ENCODE results near the gene PRKAR2B. TPM values are rescaled to one million over a fixed set of nuclear protein-coding genes. Genes with fewer than 3 reads are reported as not detected.

The PRKAR2B gene
- total and polyA plus RNA-seq, 8 donors, result 4.3 to 15.0 (median 11.9) TPM

DNA sequence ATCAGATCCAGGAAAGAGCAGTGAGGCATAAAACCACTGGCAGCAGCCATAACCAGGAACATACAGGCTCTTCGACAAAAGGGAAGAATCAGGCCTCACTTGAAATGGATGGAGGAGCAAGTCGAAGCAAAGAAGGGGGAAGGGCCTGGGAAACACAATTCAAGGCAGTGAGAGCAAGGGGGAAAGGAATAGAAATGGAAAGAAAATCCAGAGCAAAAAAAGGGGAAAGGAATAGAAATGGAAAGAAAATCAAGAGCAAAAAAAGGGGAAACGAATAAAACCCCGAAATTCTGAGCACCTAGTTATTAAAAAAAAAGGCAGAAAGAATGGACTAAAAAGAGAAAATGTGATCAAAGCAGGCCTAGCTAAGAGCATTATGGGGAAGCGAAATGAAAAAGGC, 24.1 kb upstream of the PRKAR2B start:
- ATAC-seq (no peak), DNase-seq (no peak)
- TF ChIP-seq, protein P1, sequence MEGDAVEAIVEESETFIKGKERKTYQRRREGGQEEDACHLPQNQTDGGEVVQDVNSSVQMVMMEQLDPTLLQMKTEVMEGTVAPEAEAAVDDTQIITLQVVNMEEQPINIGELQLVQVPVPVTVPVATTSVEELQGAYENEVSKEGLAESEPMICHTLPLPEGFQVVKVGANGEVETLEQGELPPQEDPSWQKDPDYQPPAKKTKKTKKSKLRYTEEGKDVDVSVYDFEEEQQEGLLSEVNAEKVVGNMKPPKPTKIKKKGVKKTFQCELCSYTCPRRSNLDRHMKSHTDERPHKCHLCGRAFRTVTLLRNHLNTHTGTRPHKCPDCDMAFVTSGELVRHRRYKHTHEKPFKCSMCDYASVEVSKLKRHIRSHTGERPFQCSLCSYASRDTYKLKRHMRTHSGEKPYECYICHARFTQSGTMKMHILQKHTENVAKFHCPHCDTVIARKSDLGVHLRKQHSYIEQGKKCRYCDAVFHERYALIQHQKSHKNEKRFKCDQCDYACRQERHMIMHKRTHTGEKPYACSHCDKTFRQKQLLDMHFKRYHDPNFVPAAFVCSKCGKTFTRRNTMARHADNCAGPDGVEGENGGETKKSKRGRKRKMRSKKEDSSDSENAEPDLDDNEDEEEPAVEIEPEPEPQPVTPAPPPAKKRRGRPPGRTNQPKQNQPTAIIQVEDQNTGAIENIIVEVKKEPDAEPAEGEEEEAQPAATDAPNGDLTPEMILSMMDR (IDR thresholded peaks at IDR 0.05), result no peak
- intact Hi-C loops (cut with DNase I), result no loop called here
- Histone ChIP-seq H3K9me3 (peaks cover 0 to 5% of the 10 kb centered on the region in 2 donors), H3K36me3 (no peaks in the 10 kb centered on the region), H3K4me1 (no peaks in the 10 kb centered on the region), H3K27me3 (no peaks in the 10 kb centered on the region), H3K4me3 (no peak overlapping the region), H3K27ac (no peak overlapping the region)

DNA sequence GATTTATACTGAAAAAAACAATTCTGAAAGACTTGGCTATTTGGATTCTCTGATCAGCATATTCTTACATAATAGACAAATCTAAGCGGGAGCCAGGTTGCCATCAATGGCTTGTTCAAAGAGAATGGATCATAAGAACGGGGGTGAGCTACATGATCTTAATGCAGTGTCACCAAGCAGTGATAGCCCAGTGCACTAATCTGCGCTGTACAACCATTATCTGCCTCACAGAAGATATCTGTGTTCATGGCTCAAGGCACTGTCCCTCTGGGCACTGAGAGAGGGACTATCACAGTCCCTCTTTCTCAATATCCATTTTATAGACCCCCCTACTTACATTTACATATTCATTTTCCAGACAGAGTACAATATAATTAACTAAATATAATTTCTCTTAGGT, 22.9 kb upstream of the PRKAR2B start:
- no peaks in the 10 kb centered on the region for H3K27me3 ChIP-seq
- H3K4me3 ChIP-seq, result no peak overlapping the region
- H3K4me1 ChIP-seq, result no peaks in the 10 kb centered on the region
- no peak for DNase-seq
- intact Hi-C loops (cut with DNase I), result no loop called here
- no peak for ATAC-seq
- TF ChIP-seq, protein P1 (IDR thresholded peaks at IDR 0.05), result no peak
- peaks cover 0 to 5% of the 10 kb centered on the region in 2 donors for H3K9me3 ChIP-seq
- no peaks in the 10 kb centered on the region for H3K36me3 ChIP-seq
- no peak overlapping the region for H3K27ac ChIP-seq

DNA sequence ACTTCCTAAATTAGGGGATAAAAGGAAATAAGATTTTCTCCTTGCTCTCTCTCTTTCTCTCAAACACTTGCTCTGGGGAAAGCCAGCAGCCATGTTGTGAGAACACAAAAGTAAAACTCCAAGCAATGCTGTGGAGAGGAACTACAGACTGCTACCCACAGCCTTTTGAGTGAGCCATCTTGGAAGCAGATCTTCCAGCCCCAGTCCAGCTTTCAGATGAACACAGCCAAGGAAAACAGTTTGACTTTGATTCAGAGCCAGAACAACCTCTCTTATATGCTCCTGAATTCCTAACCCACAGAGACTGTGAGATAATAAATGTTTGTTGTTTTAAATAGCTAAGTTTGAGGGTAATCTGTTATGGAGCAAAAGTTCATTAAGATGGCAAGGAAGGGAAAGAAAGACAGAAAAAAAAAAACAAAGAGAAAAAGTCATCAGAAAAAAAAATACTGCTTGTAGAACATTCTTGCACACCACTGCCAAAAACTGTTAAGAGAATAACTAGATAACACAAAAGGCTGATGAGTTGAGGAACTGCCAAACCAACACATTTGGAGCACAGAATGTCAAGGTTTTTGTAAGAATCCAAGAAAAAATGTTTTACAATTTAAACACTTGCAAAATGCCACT, 20.9 kb upstream of the PRKAR2B start:
- TF ChIP-seq, protein P1 (IDR thresholded peaks at IDR 0.05), result no peak
- H3K27me3 ChIP-seq, result no peaks in the 10 kb centered on the region
- H3K4me1 ChIP-seq, result no peaks in the 10 kb centered on the region
- H3K9me3 ChIP-seq, result peaks cover 0 to 5% of the 10 kb centered on the region in 2 donors
- no peak overlapping the region for H3K4me3 ChIP-seq
- DNase-seq, result no peak
- H3K36me3 ChIP-seq, result no peaks in the 10 kb centered on the region
- ATAC-seq, result no peak
- no peak overlapping the region for H3K27ac ChIP-seq
- intact Hi-C loops (cut with DNase I), result no loop called here

GRCh38 chr7:107024906-107025305, 19.6 kb upstream of the PRKAR2B start:
- intact Hi-C loops (cut with DNase I), result no loop called here
- no peaks in the 10 kb centered on the region for H3K27me3 ChIP-seq
- no peak overlapping the region for H3K27ac ChIP-seq
- peaks cover 0 to 5% of the 10 kb centered on the region in 2 donors for H3K9me3 ChIP-seq
- TF ChIP-seq, protein P1 (IDR thresholded peaks at IDR 0.05), result no peak
- DNase-seq (no peak), ATAC-seq (no peak)
- no peaks in the 10 kb centered on the region for H3K4me1 ChIP-seq
- no peak overlapping the region for H3K4me3 ChIP-seq
- H3K36me3 ChIP-seq, result no peaks in the 10 kb centered on the region

GRCh38 chr7:107025449-107026103, 18.9 kb upstream of the PRKAR2B start:
- H3K36me3 ChIP-seq, result no peaks in the 10 kb centered on the region
- no peak for DNase-seq
- peaks cover 0 to 5% of the 10 kb centered on the region in 2 donors for H3K9me3 ChIP-seq
- H3K4me3 ChIP-seq, result no peak overlapping the region
- peak; percentile 26 for ATAC-seq
- no peak overlapping the region for H3K27ac ChIP-seq
- no peaks in the 10 kb centered on the region for H3K27me3 ChIP-seq
- H3K4me1 ChIP-seq, result no peaks in the 10 kb centered on the region
- intact Hi-C loops (cut with DNase I), result no loop called here
- TF ChIP-seq, protein P1 (IDR thresholded peaks at IDR 0.05), result no peak
